AG10803 (cell line): Measurements from ENCODE around the gene MCM6.
"Not testable (repeated sequence)": the region's sequence is repeated elsewhere in the genome, so short reads cannot be mapped to it uniquely, and the experiment has no call there.

Experiments
- DNase-seq: peaks from one replicate; pipeline ENCODE4 v3.0.0; 2010; ENCODE audit warnings: low read depth
- H3K4me3 ChIP-seq: 2 replicates; pipeline ENCODE4 v1.5.1; 2011; ENCODE audit warnings: mild to moderate bottlenecking, low read length, control low read depth
- CTCF ChIP-seq: conservative IDR thresholded peaks from 2 replicates; pipeline ENCODE4 v1.5.1; 2011; ENCODE audit warnings: mild to moderate bottlenecking, low read length, control low read depth, inconsistent platforms

Gene MCM6

GRCh38 chr2:135815269-135815668 lies 61.0 kb downstream of the MCM6 start:
- no peak for DNase-seq
- TF ChIP-seq CTCF = no peak
- no peak overlapping the region for H3K4me3 ChIP-seq

DNA sequence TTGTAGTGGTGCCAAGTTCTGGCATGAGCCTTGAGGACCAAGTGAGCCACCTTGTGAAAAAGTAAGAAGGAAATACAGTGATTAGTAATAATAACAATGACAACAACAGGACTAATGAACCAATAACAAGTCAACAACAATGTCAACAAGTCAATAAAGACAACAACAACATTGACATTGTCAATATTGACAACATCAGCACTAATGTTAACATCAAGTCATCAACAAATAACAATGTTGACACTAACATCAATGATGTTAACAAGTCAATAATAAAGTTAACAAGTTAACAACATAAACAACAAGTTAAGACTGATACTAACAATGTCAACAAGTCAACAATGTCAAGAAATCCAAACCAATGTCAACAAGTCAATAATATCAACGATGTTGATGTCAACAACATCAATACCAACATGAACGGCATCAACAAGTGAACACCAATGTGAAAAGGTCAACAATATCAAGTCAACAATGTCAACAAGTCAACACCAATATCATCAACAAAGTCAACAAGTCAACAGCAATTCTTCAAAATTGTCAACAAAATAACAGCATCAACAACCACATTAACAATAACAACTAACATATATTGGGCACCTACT lies 63.2 kb downstream of the MCM6 start:
- TF ChIP-seq CTCF = no peak
- DNase-seq = no peak
- no peak overlapping the region for H3K4me3 ChIP-seq

- not testable (repeated sequence) for DNase-seq, H3K4me3 ChIP-seq
Observed at GRCh38 chr2:135807874-135808273, 68.4 kb downstream of the MCM6 start.

DNA sequence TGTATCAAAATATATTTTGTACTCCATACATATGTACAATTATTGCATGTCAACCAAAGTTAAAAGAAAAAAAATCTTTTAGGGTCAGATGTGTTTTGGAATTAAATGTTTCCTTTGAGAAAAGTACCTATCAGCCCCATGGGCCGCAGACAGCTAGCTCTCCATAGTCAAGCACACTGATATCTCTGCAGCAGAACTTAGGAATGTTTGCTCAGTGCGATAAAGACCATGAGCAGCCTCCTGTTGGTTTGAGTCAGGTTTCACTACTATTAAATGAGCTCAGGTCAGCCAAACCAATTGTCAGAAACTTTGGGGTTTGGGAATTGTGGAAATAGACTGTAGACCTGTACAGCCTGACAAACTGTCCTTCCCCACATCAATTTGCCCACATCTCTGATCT lies 73.0 kb downstream of the MCM6 start:
- no peak overlapping the region for H3K4me3 ChIP-seq
- TF ChIP-seq CTCF = no peak
- no peak for DNase-seq

DNA sequence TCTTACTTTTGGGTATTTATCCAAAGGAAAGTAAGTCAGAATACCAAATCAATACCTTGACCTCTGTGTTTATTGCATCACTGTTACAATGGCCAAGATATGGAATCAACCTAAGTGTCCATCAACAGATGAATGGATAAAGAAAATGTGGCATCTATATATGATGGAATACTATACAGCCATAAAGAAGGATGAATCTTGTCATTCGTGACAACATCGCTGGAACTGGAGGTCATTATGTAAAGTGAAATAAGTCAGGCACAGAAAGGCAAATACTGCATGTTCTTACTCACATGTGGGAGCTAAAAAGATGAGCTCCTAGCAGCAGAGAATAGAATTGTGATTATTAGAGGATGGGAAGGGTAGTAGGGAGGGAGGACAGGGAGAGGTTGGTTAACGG lies 73.9 kb downstream of the MCM6 start:
- TF ChIP-seq CTCF = no peak
- DNase-seq = no peak
- no peak overlapping the region for H3K4me3 ChIP-seq

- TF ChIP-seq CTCF = no peak
- DNase-seq = no peak
- no peak overlapping the region for H3K4me3 ChIP-seq
Observed at GRCh38 chr2:135800513-135801460, 75.5 kb downstream of the MCM6 start.

GRCh38 chr2:135799738-135800137 lies 76.5 kb downstream of the MCM6 start:
- no peak for TF ChIP-seq CTCF
- DNase-seq = no peak
- no peak overlapping the region for H3K4me3 ChIP-seq
